H9 (cell line): ENCODE measurements around the gene HSFX4. TPM values are rescaled to one million over a fixed set of nuclear protein-coding genes. Genes with fewer than 3 reads are reported as not detected.

ENCODE experiments used
- DNase-seq: peaks from one replicate; pipeline ENCODE4 v3.0.0-alpha.2; 2017
- H2AFZ ChIP-seq: one replicate; pipeline ENCODE4 v1.6.1; 2013; ENCODE audit warnings: mild to moderate bottlenecking, low read length, control low read depth, moderate library complexity
- H2AK5ac ChIP-seq: 2 replicates; pipeline ENCODE4 v1.6.1; 2013; ENCODE audit warnings: low read length, control low read depth, mixed read lengths; ENCODE audit not compliant: insufficient read length
- H2BK120ac ChIP-seq: one replicate; pipeline ENCODE4 v1.6.1; 2013; ENCODE audit warnings: low read depth, mild to moderate bottlenecking, low read length, control low read depth, inconsistent platforms; ENCODE audit not compliant: poor library complexity, severe bottlenecking
- H2BK12ac ChIP-seq: 2 replicates; pipeline ENCODE4 v1.6.1; 2013; ENCODE audit warnings: low read length, control low read depth, mixed read lengths, low read depth; ENCODE audit not compliant: insufficient read length
- H2BK15ac ChIP-seq: 2 replicates; pipeline ENCODE4 v1.6.1; 2013; ENCODE audit warnings: low read depth, low read length, control low read depth
- H2BK20ac ChIP-seq: one replicate; pipeline ENCODE4 v1.6.1; 2013; ENCODE audit warnings: low read depth, mild to moderate bottlenecking, low read length, control low read depth, inconsistent platforms; ENCODE audit not compliant: poor library complexity, severe bottlenecking
- H2BK5ac ChIP-seq: 2 replicates; pipeline ENCODE4 v1.6.1; 2013; ENCODE audit warnings: low read length, control low read depth, mixed read lengths; ENCODE audit not compliant: insufficient read length
- H3K14ac ChIP-seq: 2 replicates; pipeline ENCODE4 v1.6.1; 2013; ENCODE audit warnings: low read length, control low read depth; ENCODE audit not compliant: insufficient read depth
- H3K18ac ChIP-seq: 2 replicates; pipeline ENCODE4 v1.6.1; 2013; ENCODE audit warnings: low read depth, mild to moderate bottlenecking, mixed read lengths, low read length, control low read depth; ENCODE audit not compliant: insufficient read length
- H3K23ac ChIP-seq: 2 replicates; pipeline ENCODE4 v1.6.1; 2013; ENCODE audit warnings: low read length, control low read depth, mixed read lengths, low read depth; ENCODE audit not compliant: insufficient read length
- H3K23me2 ChIP-seq: 2 replicates; pipeline ENCODE4 v1.6.1; 2013; ENCODE audit warnings: low read depth, mild to moderate bottlenecking, mixed read lengths, low read length, control low read depth; ENCODE audit not compliant: insufficient read length, poor library complexity, severe bottlenecking
- H3K27ac ChIP-seq: 2 replicates; pipeline ENCODE4 v1.5.1; 2013; ENCODE audit warnings: low read length, control low read depth, mixed read lengths, low read depth; ENCODE audit not compliant: insufficient read length
- H3K27me3 ChIP-seq: 2 replicates; pipeline ENCODE4 v1.6.1; 2013; ENCODE audit warnings: low read length, control low read depth, inconsistent platforms; ENCODE audit not compliant: insufficient read depth
- H3K4ac ChIP-seq: 2 replicates; pipeline ENCODE4 v1.6.1; 2013; ENCODE audit warnings: low read depth, mild to moderate bottlenecking, control low read depth, inconsistent platforms, low read length, moderate library complexity
- H3K4me1 ChIP-seq: 2 replicates; pipeline ENCODE4 v1.6.1; 2013; ENCODE audit warnings: low read length, control low read depth, inconsistent platforms; ENCODE audit not compliant: insufficient read depth
- H3K4me2 ChIP-seq: 2 replicates; pipeline ENCODE4 v1.6.1; 2013; ENCODE audit warnings: low read length, control low read depth, mixed read lengths; ENCODE audit not compliant: insufficient read length, insufficient read depth
- H3K56ac ChIP-seq: 2 replicates; pipeline ENCODE4 v1.6.1; 2013; ENCODE audit warnings: low read depth, mild to moderate bottlenecking, mixed read lengths, low read length, control low read depth; ENCODE audit not compliant: insufficient read length
- H3K79me1 ChIP-seq: 2 replicates; pipeline ENCODE4 v1.6.1; 2013; ENCODE audit warnings: low read depth, mild to moderate bottlenecking, moderate library complexity, low read length, control low read depth, inconsistent platforms; ENCODE audit not compliant: insufficient read depth, poor library complexity, severe bottlenecking
- H3K79me2 ChIP-seq: 2 replicates; pipeline ENCODE4 v1.6.1; 2013; ENCODE audit warnings: low read length, control low read depth, inconsistent platforms; ENCODE audit not compliant: insufficient read depth
- H3K9ac ChIP-seq: 2 replicates; pipeline ENCODE4 v1.6.1; 2013; ENCODE audit warnings: low read length, control low read depth, mixed read lengths; ENCODE audit not compliant: insufficient read length; ENCODE audit errors: extremely low read depth
- H3K9me3 ChIP-seq: one replicate; pipeline ENCODE4 v1.6.1; 2013; ENCODE audit warnings: low read depth, low read length, inconsistent platforms; ENCODE audit not compliant: control insufficient read depth
- H3T11ph ChIP-seq: one replicate; pipeline ENCODE4 v1.6.1; 2013; ENCODE audit warnings: mild to moderate bottlenecking, low read length, control low read depth, inconsistent platforms
- H4K20me1 ChIP-seq: one replicate; pipeline ENCODE4 v1.6.1; 2013; ENCODE audit not compliant: control insufficient read depth, insufficient read length, insufficient read depth
- H4K5ac ChIP-seq: 2 replicates; pipeline ENCODE4 v1.6.1; 2013; ENCODE audit warnings: low read depth, mild to moderate bottlenecking, mixed read lengths, low read length, control low read depth; ENCODE audit not compliant: insufficient read length
- H4K8ac ChIP-seq: replicated peaks from 2 replicates; pipeline ENCODE4 v1.6.1; 2013; ENCODE audit warnings: low read length, control low read depth, mixed read lengths, low read depth; ENCODE audit not compliant: insufficient read length
- H4K91ac ChIP-seq: 2 replicates; pipeline ENCODE4 v1.6.1; 2013; ENCODE audit warnings: low read depth, mild to moderate bottlenecking, moderate library complexity, mixed read lengths, low read length, control low read depth; ENCODE audit not compliant: insufficient read length
- H3K27ac Mint-ChIP-seq, 3 experiments: 2 replicates in 2 of 3; 3 replicates in 1 of 3; pipeline ENCODE4 v1.8.0; 2020 to 2021; ENCODE audit warnings: mixed read lengths in 3 of 3, mild to moderate bottlenecking in 1 of 3, moderate library complexity in 1 of 3
- H3K27me3 Mint-ChIP-seq: 2 replicates; pipeline ENCODE4 v1.8.0; 2021; ENCODE audit warnings: low read depth, mild to moderate bottlenecking, moderate library complexity, mixed read lengths
- H3K36me3 Mint-ChIP-seq, 3 experiments: 2 replicates in 2 of 3; 3 replicates in 1 of 3; pipeline ENCODE4 v1.8.0; 2020 to 2021; ENCODE audit warnings: low read depth in 3 of 3, mixed read lengths in 3 of 3; ENCODE audit not compliant: insufficient read depth in 1 of 3
- H3K4me1 Mint-ChIP-seq, 2 experiments: 2 replicates each; pipeline ENCODE4 v1.8.0; 2020; ENCODE audit warnings: mixed read lengths in 2 of 2
- H3K4me3 Mint-ChIP-seq, 2 experiments: 2 replicates in 1 of 2; 3 replicates in 1 of 2; pipeline ENCODE4 v1.8.0; 2020 to 2021; ENCODE audit warnings: mild to moderate bottlenecking in 2 of 2, mixed read lengths in 2 of 2, moderate library complexity in 1 of 2
- H3K9me3 Mint-ChIP-seq, 2 experiments: 2 replicates in 1 of 2; 3 replicates in 1 of 2; pipeline ENCODE4 v1.8.0; 2020; ENCODE audit warnings: mild to moderate bottlenecking in 2 of 2, mixed read lengths in 2 of 2, moderate library complexity in 1 of 2
- CTCF ChIP-seq: fragments of 200-600 bp; sonication (generic); conservative IDR thresholded peaks from 3 replicates; pipeline ENCODE4 v1.8.0; 2021; ENCODE audit warnings: antibody characterized with exemption, mild to moderate bottlenecking
- WGBS: extraction: QIAGEN DNeasy Blood & Tissue Kit; methylation state at CpG from one replicate; pipeline ENCODE4 v1.1.7; 2013; ENCODE audit warnings: missing lambda C conversion rate, low lambda C conversion rate, mixed read lengths; ENCODE audit not compliant: insufficient read length; ENCODE audit errors: extremely low coverage; 5-methylcytosine and 5-hydroxymethylcytosine counted together
- total RNA-seq: library from RNA; stranded (reverse); gene quantifications from 2 replicates; pipeline ENCODE4 v1.2.1, GENCODE V29; 2021

Gene HSFX4
- total RNA-seq, 1 experiment from 2014 or later: not detected

DNA sequence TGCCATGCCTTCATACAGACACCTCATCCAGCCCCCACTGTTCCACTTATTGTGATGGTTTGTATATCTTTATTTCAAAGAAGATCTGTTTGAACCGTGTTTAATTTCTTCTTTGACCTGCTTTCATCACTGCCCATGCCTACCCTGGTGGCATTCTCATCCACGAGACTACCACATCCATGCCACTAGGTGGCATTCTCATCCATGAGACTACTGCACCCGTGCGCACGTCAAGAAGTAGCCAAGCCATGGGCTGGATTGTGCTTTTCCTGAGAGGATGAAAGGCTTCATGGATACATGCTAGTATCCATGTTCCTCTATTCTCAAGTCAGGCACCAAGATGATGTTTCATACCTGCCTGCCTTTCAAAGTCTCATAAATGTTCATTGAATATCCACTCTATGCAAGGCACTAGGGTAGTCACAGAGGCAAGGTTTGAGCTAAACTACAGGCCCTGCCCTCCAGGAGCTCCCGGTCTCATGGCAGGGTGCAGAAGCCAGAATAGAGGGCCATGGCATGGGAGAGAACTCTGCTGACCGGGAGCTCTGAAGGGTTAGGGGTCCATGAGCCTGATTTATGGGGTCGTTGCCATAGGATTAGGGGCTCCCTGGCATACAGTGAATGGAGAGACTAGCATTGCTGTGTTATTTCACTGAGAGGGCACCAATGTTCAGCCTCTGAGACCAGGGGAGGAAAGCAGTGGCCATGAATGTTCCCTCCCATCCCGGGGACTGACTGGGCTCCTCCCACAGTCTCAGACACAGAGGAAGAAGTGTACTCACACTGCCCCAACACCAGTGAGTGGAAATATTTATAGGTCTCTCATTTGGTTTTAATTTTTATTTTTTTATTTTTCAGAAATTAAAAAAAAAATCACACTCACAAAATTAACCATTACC lies 33.7 kb downstream of the HSFX4 start:
- H3K18ac ChIP-seq: no peak overlapping the region
- WGBS: no CpG with 5 or more reads among the region's 9 CpGs

More for the DNA sequence above, 33.7 kb downstream of the HSFX4 start:
- Histone ChIP-seq H3K23ac (no peak overlapping the region), H3K9ac (no peak overlapping the region), H2BK20ac (no peak overlapping the region), H2AK5ac (no peak overlapping the region), H2BK12ac (no peak overlapping the region), H3K79me1 (no peaks in the 10 kb centered on the region), H3K4me2 (no peak overlapping the region), H3T11ph (no peak overlapping the region), H4K8ac (no peak overlapping the region), H3K23me2 (no peaks in the 10 kb centered on the region), H4K91ac (no peak overlapping the region), H4K5ac (no peak overlapping the region), H3K79me2 (no peaks in the 10 kb centered on the region), H3K4me1 (no peaks in the 10 kb centered on the region), H3K14ac (no peak overlapping the region), H3K27me3 (no peaks in the 10 kb centered on the region), H2BK120ac (no peak overlapping the region), H3K27ac (no peak overlapping the region), H2BK15ac (no peak overlapping the region), H3K4ac (no peak overlapping the region), H3K9me3 (peaks cover 10% of the 10 kb centered on the region), H2BK5ac (no peak overlapping the region), H3K56ac (no peak overlapping the region), H4K20me1 (no peaks in the 10 kb centered on the region), H2AFZ (no peak overlapping the region)
- peaks cover 40 to 51% of the 10 kb centered on the region in 2 experiments for H3K9me3 Mint-ChIP-seq
- H3K27me3 Mint-ChIP-seq: no peaks in the 10 kb centered on the region
- no peak overlapping the region for H3K4me3 Mint-ChIP-seq
- DNase-seq: peak; percentile 36
- no peaks in the 10 kb centered on the region for H3K4me1 Mint-ChIP-seq
- H3K27ac Mint-ChIP-seq: no peak overlapping the region
- H3K36me3 Mint-ChIP-seq: peaks cover 8 to 32% (median 27%) of the 10 kb centered on the region in 3 experiments; a peak in 6 of 7 replicates
- TF ChIP-seq CTCF: peak; percentile 67
